MM.1S (cell line): ENCODE results near the gene LRRC75B.

Source experiments
- DNase-seq: peaks from one replicate; pipeline ENCODE4 v3.0.0-alpha.2; 2015
- H2AFZ ChIP-seq: fragments of 300-600 bp; sonication (generic); 2 replicates; pipeline ENCODE4 v1.6.0; 2016; ENCODE audit warnings: antibody characterized with exemption, low read length
- H3F3A ChIP-seq: fragments of 300-600 bp; sonication (generic); 2 replicates; pipeline ENCODE4 v1.6.1; 2016; ENCODE audit warnings: mild to moderate bottlenecking, antibody characterized with exemption, low read length, moderate library complexity, mixed read lengths; ENCODE audit not compliant: insufficient read depth
- H3K27ac ChIP-seq: fragments of 300-600 bp; sonication (generic); 2 replicates; pipeline ENCODE4 v1.5.1; 2016; ENCODE audit warnings: mild to moderate bottlenecking, low read length
- H3K27me3 ChIP-seq: fragments of 300-600 bp; sonication (generic); replicated peaks from 2 replicates; pipeline ENCODE4 v1.6.0; 2016; ENCODE audit warnings: low read length; ENCODE audit not compliant: insufficient read depth
- H3K36me3 ChIP-seq: fragments of 300-600 bp; sonication (generic); replicated peaks from 2 replicates; pipeline ENCODE4 v1.6.1; 2016; ENCODE audit warnings: mild to moderate bottlenecking, low read length, mixed read lengths; ENCODE audit not compliant: insufficient read depth
- H3K4me1 ChIP-seq: fragments of 300-600 bp; sonication (generic); 2 replicates; pipeline ENCODE4 v1.6.1; 2016; ENCODE audit warnings: low read length, mixed read lengths
- H3K4me2 ChIP-seq: fragments of 300-600 bp; sonication (generic); 2 replicates; pipeline ENCODE4 v1.6.0; 2016; ENCODE audit warnings: low read depth, low read length
- H3K4me3 ChIP-seq: fragments of 300-600 bp; sonication (generic); 2 replicates; pipeline ENCODE4 v1.5.1; 2016; ENCODE audit warnings: low read length, mixed read lengths
- H3K79me2 ChIP-seq: fragments of 300-600 bp; sonication (generic); 2 replicates; pipeline ENCODE4 v1.6.1; 2016; ENCODE audit warnings: mixed run types, low read length, mixed read lengths
- H3K9ac ChIP-seq: fragments of 300-600 bp; sonication (generic); 2 replicates; pipeline ENCODE4 v1.6.1; 2016; ENCODE audit warnings: low read length, mixed read lengths
- H3K9me2 ChIP-seq: fragments of 300-600 bp; sonication (generic); replicated peaks from 2 replicates; pipeline ENCODE4 v1.6.1; 2016; ENCODE audit warnings: mild to moderate bottlenecking, low read length, mixed read lengths; ENCODE audit not compliant: insufficient read depth
- H3K9me3 ChIP-seq: fragments of 300-600 bp; sonication (generic); replicated peaks from 2 replicates; pipeline ENCODE4 v1.6.1; 2016; ENCODE audit warnings: mild to moderate bottlenecking, low read length, mixed read lengths; ENCODE audit not compliant: insufficient read depth
- H4K20me1 ChIP-seq: fragments of 300-600 bp; sonication (generic); 2 replicates; pipeline ENCODE4 v1.6.1; 2016; ENCODE audit warnings: mild to moderate bottlenecking, low read length, moderate library complexity, mixed read lengths; ENCODE audit not compliant: insufficient read depth
- CTCF ChIP-seq: fragments of 300-600 bp; sonication (generic); IDR thresholded peaks from 2 replicates; pipeline ENCODE4 v1.5.1; 2016; ENCODE audit warnings: antibody characterized with exemption, low read length, mixed read lengths
- EZH2 ChIP-seq: fragments of 300-600 bp; sonication (generic); optimal IDR thresholded peaks from 2 replicates; pipeline ENCODE3; 2017; ENCODE audit warnings: low read depth, mild to moderate bottlenecking, antibody characterized with exemption, low read length, mixed read lengths
- EZH2phosphoT487 ChIP-seq: fragments of 300-600 bp; sonication (generic); IDR thresholded peaks from 2 replicates; pipeline ENCODE4 v1.6.1; 2018; ENCODE audit warnings: antibody characterized with exemption, low read length

LRRC75B gene

GRCh38 chr22:24588757-24589481 is 4.0 kb downstream of the LRRC75B start:
- no peak for DNase-seq
- H3F3A ChIP-seq = no peaks in the 10 kb centered on the region
- no peak overlapping the region for H3K27ac ChIP-seq
- no peaks in the 10 kb centered on the region for H3K4me1 ChIP-seq
- H3K36me3 ChIP-seq = no peaks in the 10 kb centered on the region
- no peaks in the 10 kb centered on the region for H4K20me1 ChIP-seq
- H2AFZ ChIP-seq = no peak overlapping the region
- H3K4me3 ChIP-seq = no peak overlapping the region
- no peaks in the 10 kb centered on the region for H3K9me2 ChIP-seq
- no peaks in the 10 kb centered on the region for H3K27me3 ChIP-seq
- no peak overlapping the region for H3K9ac ChIP-seq
- no peaks in the 10 kb centered on the region for H3K79me2 ChIP-seq
- H3K4me2 ChIP-seq = no peak overlapping the region
- TF ChIP-seq EZH2 = no peak
- no peak for TF ChIP-seq CTCF
- TF ChIP-seq EZH2phosphoT487 = no peak
- H3K9me3 ChIP-seq = no peaks in the 10 kb centered on the region

- Histone ChIP-seq H4K20me1 (no peaks in the 10 kb centered on the region), H3K27me3 (no peaks in the 10 kb centered on the region), H3K9me3 (no peaks in the 10 kb centered on the region), H3F3A (no peaks in the 10 kb centered on the region), H3K4me1 (no peaks in the 10 kb centered on the region), H3K79me2 (no peaks in the 10 kb centered on the region), H3K27ac (no peak overlapping the region), H2AFZ (no peak overlapping the region), H3K9ac (no peak overlapping the region), H3K4me2 (no peak overlapping the region), H3K4me3 (no peak overlapping the region), H3K36me3 (no peaks in the 10 kb centered on the region), H3K9me2 (no peaks in the 10 kb centered on the region)
- DNase-seq = no peak
- no peak for TF ChIP-seq EZH2
Observed at GRCh38 chr22:24588381-24588756, 4.5 kb downstream of the LRRC75B start.

- Histone ChIP-seq H2AFZ (no peak overlapping the region), H3K9ac (no peak overlapping the region), H3K9me2 (no peaks in the 10 kb centered on the region), H4K20me1 (no peaks in the 10 kb centered on the region), H3K27me3 (no peaks in the 10 kb centered on the region), H3K4me1 (no peaks in the 10 kb centered on the region), H3F3A (no peaks in the 10 kb centered on the region), H3K9me3 (no peaks in the 10 kb centered on the region), H3K27ac (no peak overlapping the region), H3K79me2 (no peaks in the 10 kb centered on the region), H3K4me2 (no peak overlapping the region), H3K4me3 (no peak overlapping the region), H3K36me3 (no peaks in the 10 kb centered on the region)
- TF ChIP-seq EZH2 (no peak), CTCF (no peak), EZH2phosphoT487 (no peak)
- DNase-seq = no peak
Observed at GRCh38 chr22:24587948-24588347, 4.9 kb downstream of the LRRC75B start.

GRCh38 chr22:24587251-24587650 is 5.6 kb downstream of the LRRC75B start:
- no peak overlapping the region for H2AFZ ChIP-seq
- no peaks in the 10 kb centered on the region for H3K9me3 ChIP-seq
- no peaks in the 10 kb centered on the region for H3K27me3 ChIP-seq
- no peaks in the 10 kb centered on the region for H4K20me1 ChIP-seq
- no peak for DNase-seq
- no peak overlapping the region for H3K4me2 ChIP-seq
- H3K9me2 ChIP-seq = no peaks in the 10 kb centered on the region
- no peak overlapping the region for H3K4me3 ChIP-seq
- no peaks in the 10 kb centered on the region for H3K79me2 ChIP-seq
- no peaks in the 10 kb centered on the region for H3K4me1 ChIP-seq
- H3K27ac ChIP-seq = no peak overlapping the region
- no peak for TF ChIP-seq CTCF
- TF ChIP-seq EZH2phosphoT487 = no peak
- TF ChIP-seq EZH2 = no peak
- no peak overlapping the region for H3K9ac ChIP-seq
- no peaks in the 10 kb centered on the region for H3F3A ChIP-seq
- H3K36me3 ChIP-seq = no peaks in the 10 kb centered on the region
